LNCAP (cell line): ENCODE results near the gene MRPS18A.

Experiments
- CTCF ChIP-seq: fragments of 450-650 bp; IDR thresholded peaks from 2 replicates; pipeline ENCODE4 v1.5.1; 2017; ENCODE audit warnings: mild to moderate bottlenecking

Gene MRPS18A

GRCh38 chr6:43729537-43729936 is 41.9 kb upstream of the MRPS18A start:
- no peak for TF ChIP-seq CTCF

GRCh38 chr6:43728586-43728985 is 41.0 kb upstream of the MRPS18A start:
- TF ChIP-seq CTCF, result no peak

GRCh38 chr6:43727634-43728033 is 40.0 kb upstream of the MRPS18A start:
- no peak for TF ChIP-seq CTCF

GRCh38 chr6:43725643-43726580 is 38.3 kb upstream of the MRPS18A start:
- no peak for TF ChIP-seq CTCF

GRCh38 chr6:43724914-43725642 is 37.5 kb upstream of the MRPS18A start:
- no peak for TF ChIP-seq CTCF

- TF ChIP-seq CTCF, result no peak
These were observed 36.8 kb upstream of the MRPS18A start for GRCh38 chr6:43724354-43724753.

GRCh38 chr6:43723737-43724295 is 36.2 kb upstream of the MRPS18A start:
- TF ChIP-seq CTCF, result peak; percentile 69
